A549 (cell line): ENCODE measurements around the gene ACOXL.

Experiments
- BHLHE40 ChIP-seq: IDR thresholded peaks from 2 replicates; pipeline ENCODE4 v1.6.1; 2012; ENCODE audit warnings: low read depth, low read length, inconsistent platforms
- CEBPB ChIP-seq, 2 experiments: fragments of >200 bp in 1 of 2; sonication (Bioruptor Twin) in 1 of 2; formaldehyde crosslinking in 1 of 2; IDR thresholded peaks; 2 replicates each; pipeline ENCODE4 v1.6.1; 2012 to 2016
- CHD4 ChIP-seq: fragments of 200-600 bp; sonication (generic); IDR thresholded peaks from 2 replicates; pipeline ENCODE4 v1.6.1; 2016; ENCODE audit warnings: antibody characterized with exemption, mild to moderate bottlenecking, borderline replicate concordance
- CTCF ChIP-seq: fragments of >200 bp; sonication (Bioruptor Twin); formaldehyde crosslinking; IDR thresholded peaks from 3 replicates; pipeline ENCODE4 v1.5.1; 2016
- MYC ChIP-seq: IDR thresholded peaks from 2 replicates; pipeline ENCODE4 v1.6.1; 2012; ENCODE audit warnings: mild to moderate bottlenecking, inconsistent platforms, low read length, improper control_type of control experiment, borderline replicate concordance
- NFE2L2 ChIP-seq: fragments of 150-350 bp; conservative IDR thresholded peaks from 2 replicates; pipeline ENCODE4 v1.6.1; 2014; ENCODE audit warnings: low read length
- NR3C1 ChIP-seq: fragments of >200 bp; sonication (Bioruptor Twin); formaldehyde crosslinking; IDR thresholded peaks from 3 replicates; pipeline ENCODE4 v1.6.1; 2017
- POLR2A ChIP-seq: IDR thresholded peaks from 2 replicates; pipeline ENCODE4 v1.6.1; 2012; ENCODE audit warnings: mild to moderate bottlenecking, low read length
- POLR2AphosphoS2 ChIP-seq: conservative IDR thresholded peaks from 2 replicates; pipeline ENCODE4 v1.6.1; 2012; ENCODE audit warnings: low read length, improper control_type of control experiment, inconsistent platforms
- SMC3 ChIP-seq: fragments of >200 bp; sonication (Bioruptor Twin); formaldehyde crosslinking; IDR thresholded peaks from 3 replicates; pipeline ENCODE4 v1.6.1; 2018; ENCODE audit warnings: inconsistent platforms

DNA sequence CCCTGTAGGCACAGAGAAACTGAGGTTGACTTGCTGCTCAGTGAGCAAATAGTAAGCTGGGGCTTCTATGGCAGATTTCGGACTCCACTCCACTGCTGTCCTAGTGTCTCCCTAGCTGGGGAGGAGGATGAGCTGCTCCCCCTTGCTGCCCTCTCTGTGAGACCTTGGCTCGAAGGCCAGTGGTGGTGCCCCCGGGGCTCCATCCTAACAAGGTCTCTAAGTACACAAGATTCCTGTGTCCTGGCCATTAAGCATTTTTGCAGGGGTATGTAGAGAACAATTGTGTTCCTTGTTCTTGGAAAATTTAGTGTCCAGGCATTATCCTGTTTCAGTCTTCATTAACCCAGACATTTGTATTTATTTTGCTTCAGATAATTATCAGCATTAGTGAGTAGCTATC, 367.0 kb downstream of the ACOXL start:
- TF ChIP-seq CTCF (no peak), BHLHE40 (no peak), POLR2AphosphoS2 (no peak), CHD4 (no peak), CEBPB (IDR thresholded peaks at IDR 0.05) (no peak), NFE2L2 (no peak), MYC (no peak), NR3C1 (no peak), POLR2A (no peak), SMC3 (no peak)
